Neuron (in vitro differentiated cells): Measurements from ENCODE around the gene CDKL4.
"Not testable (repeated sequence)": the region's sequence is repeated elsewhere in the genome, so short reads cannot be mapped to it uniquely, and the experiment has no call there.

Experiments
- H2AFZ ChIP-seq: one replicate; pipeline ENCODE4 v1.6.1; 2013; ENCODE audit warnings: low read depth, mild to moderate bottlenecking, inconsistent platforms, low read length, moderate library complexity
- H3K27me3 ChIP-seq: one replicate; pipeline ENCODE4 v1.6.1; 2013; ENCODE audit warnings: low read length; ENCODE audit not compliant: insufficient read depth
- H3K36me3 ChIP-seq: one replicate; pipeline ENCODE4 v1.6.1; 2013; ENCODE audit warnings: low read length; ENCODE audit not compliant: insufficient read depth
- H3K4me1 ChIP-seq: one replicate; pipeline ENCODE4 v1.6.1; 2013; ENCODE audit warnings: low read length; ENCODE audit not compliant: insufficient read depth
- H3K4me3 ChIP-seq: 2 replicates; pipeline ENCODE4 v1.5.1; 2013; ENCODE audit warnings: mild to moderate bottlenecking, low read length, moderate library complexity
- H3K9me3 ChIP-seq: one replicate; pipeline ENCODE4 v1.6.1; 2013; ENCODE audit warnings: low read length

The CDKL4 gene

GRCh38 chr2:39223909-39224308 lies 19.9 kb downstream of the CDKL4 start:
- Histone ChIP-seq H3K4me3 (no peak overlapping the region), H3K4me1 (peaks cover 4% of the 10 kb centered on the region), H2AFZ (no peak overlapping the region), H3K27me3 (no peaks in the 10 kb centered on the region), H3K9me3 (no peaks in the 10 kb centered on the region), H3K36me3 (no peaks in the 10 kb centered on the region)

- no peaks in the 10 kb centered on the region for H3K27me3 ChIP-seq
- H2AFZ ChIP-seq, result no peak overlapping the region
- no peaks in the 10 kb centered on the region for H3K36me3 ChIP-seq
- no peak overlapping the region for H3K4me3 ChIP-seq
- no peaks in the 10 kb centered on the region for H3K4me1 ChIP-seq
- H3K9me3 ChIP-seq, result no peaks in the 10 kb centered on the region
These were observed 22.3 kb downstream of the CDKL4 start for GRCh38 chr2:39221459-39221858.

GRCh38 chr2:39220136-39220535 lies 23.6 kb downstream of the CDKL4 start:
- no peaks in the 10 kb centered on the region for H3K4me1 ChIP-seq
- H3K36me3 ChIP-seq, result no peaks in the 10 kb centered on the region
- H3K27me3 ChIP-seq, result no peaks in the 10 kb centered on the region
- no peak overlapping the region for H2AFZ ChIP-seq
- H3K9me3 ChIP-seq, result no peaks in the 10 kb centered on the region
- H3K4me3 ChIP-seq, result no peak overlapping the region

GRCh38 chr2:39218391-39218790 lies 25.4 kb downstream of the CDKL4 start:
- no peak overlapping the region for H2AFZ ChIP-seq
- H3K4me1 ChIP-seq, result no peaks in the 10 kb centered on the region
- H3K9me3 ChIP-seq, result no peaks in the 10 kb centered on the region
- H3K36me3 ChIP-seq, result no peaks in the 10 kb centered on the region
- no peaks in the 10 kb centered on the region for H3K27me3 ChIP-seq
- H3K4me3 ChIP-seq, result no peak overlapping the region

GRCh38 chr2:39217192-39217550 lies 26.6 kb downstream of the CDKL4 start:
- H3K9me3 ChIP-seq, result no peaks in the 10 kb centered on the region
- no peaks in the 10 kb centered on the region for H3K36me3 ChIP-seq
- no peak overlapping the region for H2AFZ ChIP-seq
- H3K4me1 ChIP-seq, result no peaks in the 10 kb centered on the region
- no peaks in the 10 kb centered on the region for H3K27me3 ChIP-seq
- H3K4me3 ChIP-seq, result no peak overlapping the region

GRCh38 chr2:39216346-39217191 lies 27.2 kb downstream of the CDKL4 start:
- Histone ChIP-seq H3K4me3 (no peak overlapping the region), H3K27me3 (no peaks in the 10 kb centered on the region), H3K36me3 (no peaks in the 10 kb centered on the region), H3K4me1 (no peaks in the 10 kb centered on the region), H2AFZ (no peak overlapping the region), H3K9me3 (no peaks in the 10 kb centered on the region)

- H3K9me3 ChIP-seq, result no peaks in the 10 kb centered on the region
- no peaks in the 10 kb centered on the region for H3K4me1 ChIP-seq
- H2AFZ ChIP-seq, result no peak overlapping the region
- no peaks in the 10 kb centered on the region for H3K27me3 ChIP-seq
- H3K4me3 ChIP-seq, result no peak overlapping the region
- H3K36me3 ChIP-seq, result no peaks in the 10 kb centered on the region
These were observed 28.2 kb downstream of the CDKL4 start for GRCh38 chr2:39215545-39215944.

GRCh38 chr2:39213015-39213414 lies 30.8 kb downstream of the CDKL4 start:
- H3K27me3 ChIP-seq, result no peaks in the 10 kb centered on the region
- no peaks in the 10 kb centered on the region for H3K4me1 ChIP-seq
- no peaks in the 10 kb centered on the region for H3K9me3 ChIP-seq
- no peak overlapping the region for H2AFZ ChIP-seq
- H3K4me3 ChIP-seq, result no peak overlapping the region
- no peaks in the 10 kb centered on the region for H3K36me3 ChIP-seq

- no peaks in the 10 kb centered on the region for H3K4me1 ChIP-seq
- no peaks in the 10 kb centered on the region for H3K9me3 ChIP-seq
- no peak overlapping the region for H2AFZ ChIP-seq
- H3K27me3 ChIP-seq, result no peaks in the 10 kb centered on the region
- no peak overlapping the region for H3K4me3 ChIP-seq
- H3K36me3 ChIP-seq, result no peaks in the 10 kb centered on the region
These were observed 32.9 kb downstream of the CDKL4 start for GRCh38 chr2:39210846-39211245.

- Histone ChIP-seq H3K9me3 (no peaks in the 10 kb centered on the region), H2AFZ (no peak overlapping the region), H3K4me3 (no peak overlapping the region), H3K4me1 (peaks cover 4% of the 10 kb centered on the region), H3K27me3 (no peaks in the 10 kb centered on the region), H3K36me3 (no peaks in the 10 kb centered on the region)
These were observed 40.4 kb downstream of the CDKL4 start for GRCh38 chr2:39203382-39203781.

GRCh38 chr2:39202639-39203369 lies 41.0 kb downstream of the CDKL4 start:
- Histone ChIP-seq H2AFZ (no peak overlapping the region), H3K9me3 (no peaks in the 10 kb centered on the region), H3K4me1 (peaks cover 4% of the 10 kb centered on the region), H3K4me3 (no peak overlapping the region), H3K36me3 (no peaks in the 10 kb centered on the region), H3K27me3 (no peaks in the 10 kb centered on the region)

- H3K4me1 ChIP-seq, H3K4me3 ChIP-seq, H3K36me3 ChIP-seq, H3K27me3 ChIP-seq, H3K9me3 ChIP-seq, H2AFZ ChIP-seq: not testable (repeated sequence)
These were observed 46.8 kb downstream of the CDKL4 start for GRCh38 chr2:39197003-39197402.

GRCh38 chr2:39194686-39195085 lies 49.1 kb downstream of the CDKL4 start:
- Histone ChIP-seq H3K4me3 (no peak overlapping the region), H2AFZ (no peak overlapping the region), H3K4me1 (no peaks in the 10 kb centered on the region), H3K36me3 (no peaks in the 10 kb centered on the region), H3K27me3 (no peaks in the 10 kb centered on the region), H3K9me3 (peaks cover 2% of the 10 kb centered on the region)
